ENCODE measurements around the gene DCST1. TPM values are rescaled to one million over a fixed set of nuclear protein-coding genes. Genes with fewer than 3 reads are reported as not detected.
A peak's percentile ranks its signal among the peaks of the same experiment; 100 is the strongest.

Gene DCST1
- total and polyA plus RNA-seq, 2 donors (not counting 1 experiment from before 2014, with no cell fraction given): 0.22 TPM; not detected in 1

DNA sequence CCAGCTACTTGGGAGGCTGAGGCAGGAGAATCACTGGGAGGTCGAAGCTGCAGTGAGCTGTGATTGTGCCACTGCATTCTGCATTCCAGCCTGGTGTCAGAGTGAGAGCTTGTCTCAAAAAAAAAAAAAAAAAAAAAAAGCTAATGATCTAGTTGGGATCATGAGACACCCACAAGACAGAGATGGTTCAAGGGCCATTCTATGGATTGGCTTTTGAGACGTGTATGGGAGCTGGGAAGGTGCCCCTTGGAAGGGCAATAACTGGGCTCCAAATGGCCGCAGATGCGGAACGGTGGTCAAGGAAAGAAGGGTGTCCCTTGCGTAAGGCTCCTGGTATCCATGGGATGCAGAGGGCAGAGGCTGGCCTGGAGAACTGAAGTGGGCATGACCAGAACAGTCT, 10.7 kb downstream of the DCST1 start:
- H3K27ac ChIP-seq (ENCODE audit: low read length in 2 of 2): no peak overlapping the region
- no peaks in the 10 kb centered on the region for H3K4me1 ChIP-seq (ENCODE audit: control insufficient read depth in 2 of 2, insufficient read depth in 2 of 2, low read length in 2 of 2)
- Mint-ChIP-seq H3K27ac (no peak overlapping the region), H3K9me3 (ENCODE audit: insufficient read depth) (no peaks in the 10 kb centered on the region), H3K4me3 (no peak overlapping the region), H3K27me3 (peaks cover 3% of the 10 kb centered on the region), H3K4me1 (peaks cover 7% of the 10 kb centered on the region)
- intact Hi-C loops (cut with micrococcal nuclease): no loop called here
- H3K4me3 ChIP-seq (ENCODE audit: control extremely low read depth in 1 of 5, extremely low read depth in 1 of 5, insufficient read depth in 1 of 5, low read depth in 2 of 5, low read length in 4 of 5): no peak overlapping the region
- no peak overlapping the region for H3K9ac ChIP-seq (ENCODE audit: low read length)
- H3K36me3 ChIP-seq (replicated peaks in 1 of 2; ENCODE audit: control extremely low read depth in 1 of 2, control insufficient read depth in 1 of 2, extremely low read depth in 1 of 2, insufficient read depth in 2 of 2, low read length in 1 of 2): no peaks in the 10 kb centered on the region
- no peak for TF ChIP-seq CTCF (IDR thresholded peaks at IDR 0.05)
- TF ChIP-seq EZH2 (IDR thresholded peaks at IDR 0.05; ENCODE audit: borderline replicate concordance, insufficient read depth, low read depth, low read length, poor library complexity, severe bottlenecking): no peak
- ChIA-PET CTCF (interaction anchor here (0.6 to 16.6 kb wide), 26 partner anchors 11 to 712 kb away, joined by 3 to 370 read pairs (median 5); partner anchors contain the start of genes CKS1B, DCST1, DCST2 and EFNA4), POLR2A (interaction anchor here (0.5 to 2.1 kb wide), 4 partner anchors 8 to 128 kb away, joined by 3 to 8 read pairs (median 4); partner anchors contain the start of gene PMVK)
- WGBS (ENCODE audit: insufficient coverage): 83% methylated on average over 6 of the region's 6 CpGs
- H3K79me2 ChIP-seq (ENCODE audit: control insufficient read depth, insufficient read depth, low read length): no peaks in the 10 kb centered on the region
- H3K4me2 ChIP-seq (replicated peaks; ENCODE audit: low read depth, low read length, poor library complexity, severe bottlenecking): no peak overlapping the region
- H3K27me3 ChIP-seq (replicated peaks in 1 of 4; ENCODE audit: control extremely low read depth in 1 of 4, control insufficient read depth in 3 of 4, insufficient read depth in 4 of 4, low read length in 3 of 4): peaks cover 0 to 1% (median 0%) of the 10 kb centered on the region in 4 experiments
- no peak overlapping the region for H2AFZ ChIP-seq (ENCODE audit: insufficient read depth, low read depth, low read length, poor library complexity, severe bottlenecking)
- ATAC-seq (ENCODE audit: low read depth) (no peak), DNase-seq (no peak)
- no peaks in the 10 kb centered on the region for H3K9me3 ChIP-seq (ENCODE audit: control extremely low read depth in 1 of 3, control insufficient read depth in 2 of 3, insufficient read depth in 1 of 3, low read length in 2 of 3)
- no peaks in the 10 kb centered on the region for H4K20me1 ChIP-seq (ENCODE audit: control insufficient read depth, insufficient read depth, low read length, poor library complexity, severe bottlenecking)

GRCh38 chr1:155044812-155045657, 11.4 kb downstream of the DCST1 start:
- CTCF ChIA-PET: interaction anchor here (0.8 to 16.6 kb wide), 22 partner anchors 12 to 712 kb away, joined by 3 to 370 read pairs (median 6); partner anchors contain the start of genes DCST1, DCST2, EFNA4 and KRTCAP2
- no peaks in the 10 kb centered on the region for H3K9me3 Mint-ChIP-seq (ENCODE audit: insufficient read depth)
- peak; percentile 92 for ATAC-seq (ENCODE audit: low read depth)
- POLR2A ChIA-PET: interaction anchor here (0.9 to 2.1 kb wide), 2 partner anchors 17 to 108 kb away, joined by 3 to 8 read pairs; partner anchors contain the start of gene PMVK
- H3K9ac ChIP-seq (ENCODE audit: low read length): no peak overlapping the region
- H3K4me3 Mint-ChIP-seq: peak overlapping the region; percentile 30
- intact Hi-C loops (cut with micrococcal nuclease): loop anchor here (1.0 kb wide), 2 partner anchors 16 to 39 kb away; no protein-coding TSS in a partner anchor
- H3K27me3 Mint-ChIP-seq: peaks cover 3% of the 10 kb centered on the region
- H3K4me2 ChIP-seq (replicated peaks; ENCODE audit: low read depth, low read length, poor library complexity, severe bottlenecking): no peak overlapping the region
- TF ChIP-seq EZH2 (IDR thresholded peaks at IDR 0.05; ENCODE audit: borderline replicate concordance, insufficient read depth, low read depth, low read length, poor library complexity, severe bottlenecking) (no peak), CTCF (IDR thresholded peaks at IDR 0.05) (peak; percentile 63)
- H2AFZ ChIP-seq (ENCODE audit: insufficient read depth, low read depth, low read length, poor library complexity, severe bottlenecking): no peak overlapping the region
- DNase-seq: peak; percentile 76
- H4K20me1 ChIP-seq (ENCODE audit: control insufficient read depth, insufficient read depth, low read length, poor library complexity, severe bottlenecking): no peaks in the 10 kb centered on the region
- no peaks in the 10 kb centered on the region for H3K79me2 ChIP-seq (ENCODE audit: control insufficient read depth, insufficient read depth, low read length)
- H3K36me3 ChIP-seq (replicated peaks in 1 of 2; ENCODE audit: control extremely low read depth in 1 of 2, control insufficient read depth in 1 of 2, extremely low read depth in 1 of 2, insufficient read depth in 2 of 2, low read length in 1 of 2): no peaks in the 10 kb centered on the region
- no peak overlapping the region for H3K4me3 ChIP-seq (ENCODE audit: control extremely low read depth in 1 of 5, extremely low read depth in 1 of 5, insufficient read depth in 1 of 5, low read depth in 2 of 5, low read length in 4 of 5)
- H3K27ac Mint-ChIP-seq: peak overlapping the region; percentile 54
- peaks cover 0 to under 1% of the 10 kb centered on the region in 2 donors for H3K4me1 ChIP-seq (ENCODE audit: control insufficient read depth in 2 of 2, insufficient read depth in 2 of 2, low read length in 2 of 2)
- H3K27ac ChIP-seq (ENCODE audit: low read length in 2 of 2): no peak overlapping the region
- 57% methylated on average over 6 of the region's 7 CpGs for WGBS (ENCODE audit: insufficient coverage)
- no peaks in the 10 kb centered on the region for H3K9me3 ChIP-seq (ENCODE audit: control extremely low read depth in 1 of 3, control insufficient read depth in 2 of 3, insufficient read depth in 1 of 3, low read length in 2 of 3)
- peaks cover 10% of the 10 kb centered on the region for H3K4me1 Mint-ChIP-seq
- no peaks in the 10 kb centered on the region for H3K27me3 ChIP-seq (replicated peaks in 1 of 4; ENCODE audit: control extremely low read depth in 1 of 4, control insufficient read depth in 3 of 4, insufficient read depth in 4 of 4, low read length in 3 of 4)

Data from B cell (primary cell).